ENCODE results near the gene RBP5.

RBP5 gene

GRCh38 chr12:7089196-7089871 is 39.4 kb downstream of the RBP5 start:
- TF ChIP-seq, protein P1, sequence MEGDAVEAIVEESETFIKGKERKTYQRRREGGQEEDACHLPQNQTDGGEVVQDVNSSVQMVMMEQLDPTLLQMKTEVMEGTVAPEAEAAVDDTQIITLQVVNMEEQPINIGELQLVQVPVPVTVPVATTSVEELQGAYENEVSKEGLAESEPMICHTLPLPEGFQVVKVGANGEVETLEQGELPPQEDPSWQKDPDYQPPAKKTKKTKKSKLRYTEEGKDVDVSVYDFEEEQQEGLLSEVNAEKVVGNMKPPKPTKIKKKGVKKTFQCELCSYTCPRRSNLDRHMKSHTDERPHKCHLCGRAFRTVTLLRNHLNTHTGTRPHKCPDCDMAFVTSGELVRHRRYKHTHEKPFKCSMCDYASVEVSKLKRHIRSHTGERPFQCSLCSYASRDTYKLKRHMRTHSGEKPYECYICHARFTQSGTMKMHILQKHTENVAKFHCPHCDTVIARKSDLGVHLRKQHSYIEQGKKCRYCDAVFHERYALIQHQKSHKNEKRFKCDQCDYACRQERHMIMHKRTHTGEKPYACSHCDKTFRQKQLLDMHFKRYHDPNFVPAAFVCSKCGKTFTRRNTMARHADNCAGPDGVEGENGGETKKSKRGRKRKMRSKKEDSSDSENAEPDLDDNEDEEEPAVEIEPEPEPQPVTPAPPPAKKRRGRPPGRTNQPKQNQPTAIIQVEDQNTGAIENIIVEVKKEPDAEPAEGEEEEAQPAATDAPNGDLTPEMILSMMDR (conservative IDR thresholded peaks at IDR 0.05; ENCODE audit: low read length), result no peak
- no peak overlapping the region for H3K4me3 ChIP-seq (ENCODE audit: low read length)
- DNase-seq (ENCODE audit: low read depth), result no peak

- H3K4me3 ChIP-seq (ENCODE audit: low read length), result no peak overlapping the region
- no peak for DNase-seq (ENCODE audit: low read depth)
- TF ChIP-seq, protein P1 (conservative IDR thresholded peaks at IDR 0.05; ENCODE audit: low read length), result no peak
Measured at GRCh38 chr12:7083125-7083524, 45.6 kb downstream of the RBP5 start.

- TF ChIP-seq, protein P1 (conservative IDR thresholded peaks at IDR 0.05; ENCODE audit: low read length), result no peak
- no peak for DNase-seq (ENCODE audit: low read depth)
- H3K4me3 ChIP-seq (ENCODE audit: low read length), result no peak overlapping the region
Measured at GRCh38 chr12:7081037-7081436, 47.7 kb downstream of the RBP5 start.

DNA sequence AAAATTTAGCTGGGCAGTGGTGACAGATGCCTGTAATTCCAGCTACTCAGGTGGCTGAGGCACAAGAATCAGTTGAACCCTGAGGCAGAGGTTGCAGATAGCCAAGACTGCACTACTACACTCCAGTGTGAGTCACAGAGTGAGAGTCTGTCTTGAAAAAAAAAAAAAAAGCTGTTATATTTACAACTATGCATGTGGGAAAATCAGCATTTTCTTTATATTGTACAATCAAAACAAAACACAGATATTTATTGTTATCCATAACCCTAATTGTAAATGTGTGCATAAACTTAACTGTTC is 48.9 kb downstream of the RBP5 start:
- TF ChIP-seq, protein P1 (conservative IDR thresholded peaks at IDR 0.05; ENCODE audit: low read length), result no peak
- peak; percentile 56 for DNase-seq (ENCODE audit: low read depth)
- H3K4me3 ChIP-seq (ENCODE audit: low read length), result no peak overlapping the region

DNA sequence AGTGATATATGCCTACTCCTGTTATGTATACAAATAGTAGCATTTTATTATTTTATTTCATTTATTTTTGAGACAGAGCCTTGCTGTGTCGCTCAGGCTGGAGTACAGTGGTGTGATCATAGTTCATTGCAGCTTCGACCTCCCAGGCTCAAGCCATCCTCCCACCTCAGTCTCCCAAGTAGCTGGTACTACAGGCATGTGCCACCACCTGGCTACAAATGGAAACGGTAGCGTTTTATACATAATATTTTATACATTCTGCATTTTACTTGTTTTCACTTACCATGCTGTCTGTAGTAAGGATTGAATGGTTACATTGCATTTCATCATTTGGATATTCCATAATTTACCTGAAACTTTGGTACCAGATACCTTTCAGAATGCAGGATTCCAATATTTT is 50.5 kb downstream of the RBP5 start:
- DNase-seq (ENCODE audit: low read depth), result no peak
- TF ChIP-seq, protein P1 (conservative IDR thresholded peaks at IDR 0.05; ENCODE audit: low read length), result no peak
- H3K4me3 ChIP-seq (ENCODE audit: low read length), result no peak overlapping the region

DNA sequence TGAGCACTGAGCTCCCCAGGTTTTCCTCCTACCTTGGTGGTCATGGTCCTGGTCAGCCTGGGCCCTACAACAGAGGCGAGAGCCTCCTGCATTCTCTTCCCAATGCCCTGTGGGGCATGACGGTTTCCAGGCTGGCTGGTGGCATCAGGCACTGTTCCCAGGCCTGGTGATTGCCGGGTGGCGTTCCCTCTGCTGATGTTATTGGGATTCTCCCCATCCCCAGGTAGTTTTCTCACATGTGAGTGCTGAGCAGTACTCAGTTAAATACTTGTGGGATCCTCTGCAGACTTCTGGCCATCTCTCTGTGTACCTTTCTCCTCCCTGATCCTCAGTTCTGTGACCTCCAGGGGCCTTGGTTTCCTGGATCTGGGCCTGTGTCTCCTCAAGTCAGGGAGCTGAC is 52.2 kb downstream of the RBP5 start:
- TF ChIP-seq, protein P1 (conservative IDR thresholded peaks at IDR 0.05; ENCODE audit: low read length), result no peak
- no peak for DNase-seq (ENCODE audit: low read depth)

GRCh38 chr12:7075939-7076338 is 52.8 kb downstream of the RBP5 start:
- TF ChIP-seq, protein P1 (conservative IDR thresholded peaks at IDR 0.05; ENCODE audit: low read length), result no peak
- peak; percentile 88 for DNase-seq (ENCODE audit: low read depth)
- H3K4me3 ChIP-seq (ENCODE audit: low read length), result no peak overlapping the region

More for the DNA sequence above, 52.2 kb downstream of the RBP5 start:
- H3K4me3 ChIP-seq (ENCODE audit: low read length), result no peak overlapping the region
